IMR-90 (cell line): ENCODE results near the gene PDLIM5. TPM values are rescaled to one million over a fixed set of nuclear protein-coding genes. Genes with fewer than 3 reads are reported as not detected.

Experiments
- ATAC-seq: fragments of 200-7000 bp; cut with Tn5 transposase; 2 replicates; pipeline ENCODE4 v1.9.1; 2020; ENCODE audit warnings: low read depth, mild to moderate bottlenecking, moderate library complexity
- BruUV-seq: library from RNA; stranded (reverse); fragments of 400-500 nt; replicated peaks from 2 replicates; lab custom pipeline; 2021; lab: Mats Ljungman, UMichigan
- CTCF ChIA-PET: fragments of 300-600 bp; formaldehyde crosslinking; extraction: SDS; loops from one replicate; lab custom pipeline; 2021; ENCODE audit warnings: antibody characterized with exemption; lab: Yijun Ruan, JAX
- POLR2A ChIA-PET: fragments of 300-600 bp; sonication (Branson Sonifier 250); formaldehyde crosslinking; loops from one replicate; lab custom pipeline; 2022; ENCODE audit warnings: antibody characterized with exemption; ENCODE audit not compliant: unreplicated experiment; lab: Charles Lee
- DNase-seq: peaks from one replicate; pipeline ENCODE4 v3.0.0; 2013
- H2AFZ ChIP-seq: replicated peaks from 2 replicates; pipeline ENCODE3; 2013; ENCODE audit warnings: low read length, mild to moderate bottlenecking; ENCODE audit not compliant: poor library complexity
- H2AK5ac ChIP-seq: 2 replicates; pipeline ENCODE4 v1.6.1; 2013; ENCODE audit warnings: low read depth, low read length, inconsistent platforms
- H2AK9ac ChIP-seq: replicated peaks from 2 replicates; pipeline ENCODE3; 2013; ENCODE audit warnings: mild to moderate bottlenecking, low read depth, low read length, moderate library complexity; ENCODE audit not compliant: poor library complexity
- H2BK120ac ChIP-seq: 2 replicates; pipeline ENCODE4 v1.6.1; 2013; ENCODE audit warnings: low read depth, low read length, inconsistent platforms
- H2BK15ac ChIP-seq: 3 replicates; pipeline ENCODE4 v1.6.1; 2013; ENCODE audit warnings: low read depth, low read length, inconsistent platforms
- H2BK20ac ChIP-seq: 2 replicates; pipeline ENCODE4 v1.6.1; 2013; ENCODE audit warnings: low read depth, mild to moderate bottlenecking, inconsistent platforms, low read length, moderate library complexity
- H2BK5ac ChIP-seq: 2 replicates; pipeline ENCODE4 v1.6.1; 2013; ENCODE audit warnings: mild to moderate bottlenecking, low read depth, low read length, inconsistent platforms; ENCODE audit not compliant: poor library complexity, severe bottlenecking
- H3K14ac ChIP-seq: replicated peaks from 2 replicates; pipeline ENCODE4 v1.6.1; 2013; ENCODE audit warnings: low read depth, low read length, inconsistent platforms
- H3K18ac ChIP-seq: 2 replicates; pipeline ENCODE4 v1.6.1; 2013; ENCODE audit warnings: low read depth, low read length, control low read depth
- H3K23ac ChIP-seq: 2 replicates; pipeline ENCODE4 v1.6.1; 2013; ENCODE audit warnings: low read depth, low read length, inconsistent platforms
- H3K27ac ChIP-seq: 2 replicates; pipeline ENCODE4 v1.5.1; 2013; ENCODE audit warnings: mild to moderate bottlenecking, control low read depth, low read length; ENCODE audit not compliant: insufficient read depth
- H3K27me3 ChIP-seq: 2 replicates; pipeline ENCODE4 v1.6.1; 2013; ENCODE audit warnings: low read length; ENCODE audit not compliant: control insufficient read depth, insufficient read depth
- H3K36me3 ChIP-seq: 2 replicates; pipeline ENCODE4 v1.6.1; 2013; ENCODE audit warnings: low read length, mixed read lengths; ENCODE audit not compliant: control insufficient read depth, insufficient read depth
- H3K4ac ChIP-seq: 2 replicates; pipeline ENCODE4 v1.6.1; 2013; ENCODE audit warnings: low read depth, low read length, inconsistent platforms
- H3K4me1 ChIP-seq: 2 replicates; pipeline ENCODE4 v1.6.1; 2013; ENCODE audit warnings: low read length, mixed read lengths; ENCODE audit not compliant: control insufficient read depth, insufficient read depth
- H3K4me2 ChIP-seq: 2 replicates; pipeline ENCODE4 v1.6.1; 2013; ENCODE audit warnings: low read depth, mild to moderate bottlenecking, control low read depth, low read length, moderate library complexity
- H3K4me3 ChIP-seq: 2 replicates; pipeline ENCODE4 v1.5.1; 2013; ENCODE audit warnings: low read depth, mild to moderate bottlenecking, control low read depth, low read length, moderate library complexity; ENCODE audit not compliant: insufficient read depth
- H3K56ac ChIP-seq: 2 replicates; pipeline ENCODE4 v1.6.1; 2013; ENCODE audit warnings: low read length, inconsistent platforms; ENCODE audit not compliant: insufficient read depth; ENCODE audit errors: extremely low read depth
- H3K79me1 ChIP-seq, 2 experiments: 2 replicates each; pipeline ENCODE4 v1.6.1; 2013; ENCODE audit warnings: low read length in 2 of 2, inconsistent platforms in 1 of 2, low read depth in 1 of 2
- H3K9ac ChIP-seq: 2 replicates; pipeline ENCODE4 v1.6.1; 2013; ENCODE audit warnings: low read depth, low read length, control low read depth
- H3K9me1 ChIP-seq: 2 replicates; pipeline ENCODE4 v1.6.1; 2013; ENCODE audit warnings: low read length, inconsistent platforms; ENCODE audit not compliant: insufficient read depth
- H3K9me3 ChIP-seq: 2 replicates; pipeline ENCODE4 v1.6.1; 2013; ENCODE audit warnings: low read length; ENCODE audit not compliant: control insufficient read depth, insufficient read depth
- H4K20me1 ChIP-seq: 2 replicates; pipeline ENCODE4 v1.6.1; 2013; ENCODE audit warnings: low read length, inconsistent platforms; ENCODE audit not compliant: insufficient read depth
- H4K5ac ChIP-seq: 2 replicates; pipeline ENCODE4 v1.6.1; 2013; ENCODE audit warnings: mild to moderate bottlenecking, low read depth, low read length, control low read depth
- H4K8ac ChIP-seq, 2 experiments: 2 replicates each; pipeline ENCODE4 v1.6.1; 2013; ENCODE audit warnings: low read depth in 2 of 2, low read length in 2 of 2, control low read depth in 1 of 2, inconsistent platforms in 1 of 2
- H4K91ac ChIP-seq: 2 replicates; pipeline ENCODE4 v1.6.1; 2013; ENCODE audit warnings: low read depth, low read length, inconsistent platforms; ENCODE audit not compliant: insufficient read depth
- CEBPB ChIP-seq: IDR thresholded peaks from 2 replicates; pipeline ENCODE4 v1.6.1; 2012; ENCODE audit warnings: low read depth, low read length, improper control_type of control experiment
- MAFK ChIP-seq: IDR thresholded peaks from 2 replicates; pipeline ENCODE4 v1.6.1; 2012; ENCODE audit warnings: low read depth, low read length, improper control_type of control experiment
- MXI1 ChIP-seq: IDR thresholded peaks from 2 replicates; pipeline ENCODE4 v1.6.1; 2012; ENCODE audit warnings: low read depth, mild to moderate bottlenecking, low read length, moderate library complexity, borderline replicate concordance
- NFE2L2 ChIP-seq: fragments of 150-350 bp; IDR thresholded peaks from 2 replicates; pipeline ENCODE4 v1.6.1; 2016; ENCODE audit warnings: low read depth, mild to moderate bottlenecking, low read length
- RAD21 ChIP-seq: IDR thresholded peaks from 2 replicates; pipeline ENCODE4 v1.6.1; 2012; ENCODE audit warnings: low read length, improper control_type of control experiment
- RCOR1 ChIP-seq: IDR thresholded peaks from 2 replicates; pipeline ENCODE4 v1.6.1; 2012; ENCODE audit warnings: mild to moderate bottlenecking, low read length, improper control_type of control experiment; ENCODE audit not compliant: insufficient replicate concordance
- WGBS, 2 experiments: methylation state at CpG; one replicate each; pipeline versions ENCODE4 v1.1.5 to v1.1.7; 2013; ENCODE audit warnings: missing lambda C conversion rate in 2 of 2; ENCODE audit not compliant: insufficient read length in 1 of 2; ENCODE audit errors: extremely low coverage in 2 of 2; 5-methylcytosine and 5-hydroxymethylcytosine counted together
- dilution Hi-C: fragments of 300-500 bp; cut with HindIII; formaldehyde crosslinking; loops from one replicate; pipeline ENCODE4 v1.14.3; 2018; ENCODE audit warnings: low sequenced_read_pairs; ENCODE audit not compliant: unreplicated experiment
- in situ Hi-C: fragments of 300-500 bp; cut with MboI; formaldehyde crosslinking; loops from 3 replicates; pipeline ENCODE4 v1.14.3; 2019; ENCODE audit warnings: low sequenced_read_pairs, inconsistent platforms, mixed read lengths
- intact Hi-C: fragments of 100-400 bp; cut with micrococcal nuclease; formaldehyde crosslinking; loops from 2 replicates; pipeline ENCODE4 v1.10.0; 2022
- polyA plus RNA-seq, 3 experiments: library from polyadenylated mRNA; depleted of rRNA; stranded (reverse); fragments of >200 nt; gene quantifications; 2 replicates each; pipeline ENCODE4 v1.2.3, GENCODE V29; 2012; ENCODE audit warnings: low replicate concordance in 1 of 3
- total RNA-seq: library from RNA; depleted of rRNA; stranded (reverse); fragments of >200 nt; gene quantifications from 2 replicates; pipeline ENCODE4 v1.2.3, GENCODE V29; 2012
- TF ChIP-seq, protein P1 (sequence below): conservative IDR thresholded peaks from 2 replicates; pipeline ENCODE4 v1.5.1; 2012; ENCODE audit warnings: mild to moderate bottlenecking, low read depth, low read length, improper control_type of control experiment
- TF ChIP-seq, protein P2 (sequence below): fragments of 150-350 bp; IDR thresholded peaks from 2 replicates; pipeline ENCODE4 v1.6.1; 2017; ENCODE audit warnings: mild to moderate bottlenecking, antibody characterized with exemption, low read length, low read depth

The PDLIM5 gene
- total and polyA plus RNA-seq, 2 of the 4 experiments (the other 2 are of a cell fraction): 96.5 to 188 TPM

DNA sequence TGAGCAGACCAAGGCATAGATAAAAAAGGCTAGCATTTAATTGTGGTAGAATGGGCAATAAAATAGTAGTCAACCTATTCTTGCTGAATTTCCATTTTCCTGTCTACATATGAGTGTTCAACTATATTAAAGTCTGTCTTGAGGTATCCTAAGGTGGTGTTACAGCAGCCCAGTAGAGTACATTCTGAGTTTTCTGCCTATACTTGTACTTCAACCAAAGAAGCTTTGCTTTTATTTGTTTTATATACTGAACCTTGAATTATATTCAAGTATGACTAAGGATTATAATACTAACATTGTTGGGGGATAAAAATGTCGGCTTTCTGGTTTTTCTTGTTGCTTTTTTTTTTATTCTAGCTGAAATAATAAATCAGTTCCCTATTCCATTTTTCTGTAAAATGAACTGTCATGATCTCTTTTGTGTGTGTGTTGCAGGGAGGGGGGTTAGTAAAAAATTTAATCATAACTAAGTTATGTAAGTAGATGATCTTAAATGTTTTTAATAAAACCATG, 106.7 kb downstream of the PDLIM5 start:
- peaks cover 20% of the 10 kb centered on the region; the same call in 1 of the 2 replicates for H4K20me1 ChIP-seq
- peaks cover 5% of the 10 kb centered on the region; the same call in 1 of the 2 replicates for H3K4me1 ChIP-seq
- no peak overlapping the region for H4K91ac ChIP-seq
- H4K8ac ChIP-seq: no peak overlapping the region
- ATAC-seq: no peak
- no peak overlapping the region for H3K9ac ChIP-seq
- no peak overlapping the region for H2BK120ac ChIP-seq
- H3K36me3 ChIP-seq: peaks cover 2% of the 10 kb centered on the region; the same call in 1 of the 2 replicates
- no peaks in the 10 kb centered on the region for H3K9me3 ChIP-seq
- no peak for TF ChIP-seq NFE2L2
- TF ChIP-seq RCOR1: no peak
- no peak for TF ChIP-seq RAD21
- no peak for TF ChIP-seq MXI1
- TF ChIP-seq, protein P1, sequence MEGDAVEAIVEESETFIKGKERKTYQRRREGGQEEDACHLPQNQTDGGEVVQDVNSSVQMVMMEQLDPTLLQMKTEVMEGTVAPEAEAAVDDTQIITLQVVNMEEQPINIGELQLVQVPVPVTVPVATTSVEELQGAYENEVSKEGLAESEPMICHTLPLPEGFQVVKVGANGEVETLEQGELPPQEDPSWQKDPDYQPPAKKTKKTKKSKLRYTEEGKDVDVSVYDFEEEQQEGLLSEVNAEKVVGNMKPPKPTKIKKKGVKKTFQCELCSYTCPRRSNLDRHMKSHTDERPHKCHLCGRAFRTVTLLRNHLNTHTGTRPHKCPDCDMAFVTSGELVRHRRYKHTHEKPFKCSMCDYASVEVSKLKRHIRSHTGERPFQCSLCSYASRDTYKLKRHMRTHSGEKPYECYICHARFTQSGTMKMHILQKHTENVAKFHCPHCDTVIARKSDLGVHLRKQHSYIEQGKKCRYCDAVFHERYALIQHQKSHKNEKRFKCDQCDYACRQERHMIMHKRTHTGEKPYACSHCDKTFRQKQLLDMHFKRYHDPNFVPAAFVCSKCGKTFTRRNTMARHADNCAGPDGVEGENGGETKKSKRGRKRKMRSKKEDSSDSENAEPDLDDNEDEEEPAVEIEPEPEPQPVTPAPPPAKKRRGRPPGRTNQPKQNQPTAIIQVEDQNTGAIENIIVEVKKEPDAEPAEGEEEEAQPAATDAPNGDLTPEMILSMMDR: no peak
- TF ChIP-seq, protein P2, sequence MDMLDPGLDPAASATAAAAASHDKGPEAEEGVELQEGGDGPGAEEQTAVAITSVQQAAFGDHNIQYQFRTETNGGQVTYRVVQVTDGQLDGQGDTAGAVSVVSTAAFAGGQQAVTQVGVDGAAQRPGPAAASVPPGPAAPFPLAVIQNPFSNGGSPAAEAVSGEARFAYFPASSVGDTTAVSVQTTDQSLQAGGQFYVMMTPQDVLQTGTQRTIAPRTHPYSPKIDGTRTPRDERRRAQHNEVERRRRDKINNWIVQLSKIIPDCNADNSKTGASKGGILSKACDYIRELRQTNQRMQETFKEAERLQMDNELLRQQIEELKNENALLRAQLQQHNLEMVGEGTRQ: no peak
- TF ChIP-seq MAFK: no peak
- no peak for TF ChIP-seq CEBPB
- no peak overlapping the region for H3K23ac ChIP-seq
- no CpG with 5 or more reads among the region's 1 CpG for WGBS, 2 experiments
- H3K14ac ChIP-seq: no peak overlapping the region
- no peak overlapping the region for H2BK20ac ChIP-seq
- H3K27ac ChIP-seq: no peak overlapping the region
- peak; percentile 6 for DNase-seq
- intact Hi-C loops: no loop called here
- no peak overlapping the region for H2BK5ac ChIP-seq
- H3K18ac ChIP-seq: no peak overlapping the region
- H3K4me3 ChIP-seq: no peak overlapping the region
- H4K5ac ChIP-seq: no peak overlapping the region
- dilution Hi-C loops: no loop called here
- no peak overlapping the region for H3K56ac ChIP-seq
- no peak overlapping the region for H3K4ac ChIP-seq
- no peaks in the 10 kb centered on the region for H3K9me1 ChIP-seq
- CTCF ChIA-PET: no interaction called here
- no peak overlapping the region for H2BK15ac ChIP-seq
- H2AK5ac ChIP-seq: no peak overlapping the region
- no peaks in the 10 kb centered on the region for H3K27me3 ChIP-seq
- POLR2A ChIA-PET: no interaction called here
- BruUV-seq: no TSS peak
- no peak overlapping the region for H2AK9ac ChIP-seq
- no peak overlapping the region for H2AFZ ChIP-seq
- in situ Hi-C loops: no loop called here
- peaks cover 20 to 30% of the 10 kb centered on the region in 2 experiments for H3K79me1 ChIP-seq
- no peak overlapping the region for H3K4me2 ChIP-seq
